ENCODE results near the gene RGMB. TPM values are rescaled to one million over a fixed set of nuclear protein-coding genes. Genes with fewer than 3 reads are reported as not detected.

The RGMB gene
- total and polyA plus RNA-seq, 2 donors (not counting 3 experiments of a cell fraction or from before 2014, with no cell fraction given), result 15.0 to 31.3 TPM

DNA sequence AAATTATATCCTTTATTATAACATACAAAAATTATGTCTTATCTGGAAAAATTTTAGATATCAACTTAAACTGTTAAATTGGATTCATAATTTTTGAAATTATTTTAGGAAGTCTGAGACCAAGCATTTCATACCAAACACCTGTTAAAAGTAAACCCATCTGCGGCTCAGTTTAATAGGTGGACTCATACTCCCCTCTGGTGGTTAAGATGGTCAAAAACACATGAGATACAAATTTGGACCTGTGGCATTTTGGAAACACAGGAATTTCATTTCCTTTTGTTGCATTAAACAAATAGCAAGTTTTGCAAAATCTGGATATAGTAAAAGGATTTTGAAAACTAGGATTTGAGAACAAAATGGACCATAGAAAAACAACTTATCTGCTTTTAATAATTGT is 53.7 kb downstream of the RGMB start:
- Histone ChIP-seq H2AFZ (ENCODE audit: low read depth, low read length) (no peak overlapping the region), H3K4me2 (ENCODE audit: insufficient read depth, low read length) (no peak overlapping the region), H3K4me1 (ENCODE audit: control insufficient read depth, extremely low read depth, insufficient read depth, low read length) (no peaks in the 10 kb centered on the region), H4K20me1 (replicated peaks; ENCODE audit: control insufficient read depth, extremely low read depth, insufficient read depth, low read length) (no peaks in the 10 kb centered on the region), H3K27ac (ENCODE audit: insufficient read depth, low read depth, low read length) (no peak overlapping the region), H3K9me1 (replicated peaks; ENCODE audit: control insufficient read depth, extremely low read depth, insufficient read depth, low read length) (no peaks in the 10 kb centered on the region), H3K4me3 (replicated peaks in 1 of 3; ENCODE audit: insufficient read depth in 1 of 3, low read depth in 1 of 3, low read length in 3 of 3) (no peak overlapping the region), H3K9ac (replicated peaks; ENCODE audit: extremely low read depth, insufficient read depth, low read length) (no peak overlapping the region), H3K9me3 (replicated peaks; ENCODE audit: control insufficient read depth, insufficient read depth, low read length) (no peaks in the 10 kb centered on the region), H3K79me2 (ENCODE audit: control insufficient read depth, insufficient read depth, low read length) (no peaks in the 10 kb centered on the region), H3K36me3 (ENCODE audit: control insufficient read depth in 2 of 2, extremely low read depth in 1 of 2, insufficient read depth in 2 of 2, low read length in 2 of 2) (no peaks in the 10 kb centered on the region), H3K27me3 (ENCODE audit: control insufficient read depth in 2 of 2, insufficient read depth in 2 of 2, low read length in 2 of 2) (no peaks in the 10 kb centered on the region)
- dilution Hi-C loops (cut with MboI; ENCODE audit: extremely low pct_ligation_motif_present, low sequenced_read_pairs) (no loop called here), intact Hi-C loops (cut with micrococcal nuclease) (loop anchor here (1.0 to 2.0 kb wide), 4 partner anchors 58 to 1644 kb away; partner anchors contain the start of gene RIOK2)
- peak; percentile 49 for DNase-seq (ENCODE audit: low read depth, low spot score)
- FAIRE-seq, result no peak
- ChIA-PET CTCF (interaction anchor here (1.4 to 4.4 kb wide), 2 partner anchors 9 to 1596 kb away, joined by 5 to 22 read pairs; no protein-coding TSS in a partner anchor), POLR2A (no interaction called here)
- no TSS peak for BruUV-seq (replicated peaks)
- TF ChIP-seq, protein P1, sequence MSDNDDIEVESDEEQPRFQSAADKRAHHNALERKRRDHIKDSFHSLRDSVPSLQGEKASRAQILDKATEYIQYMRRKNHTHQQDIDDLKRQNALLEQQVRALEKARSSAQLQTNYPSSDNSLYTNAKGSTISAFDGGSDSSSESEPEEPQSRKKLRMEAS (IDR thresholded peaks at IDR 0.05; ENCODE audit: insufficient read depth, insufficient read length), result no peak
- no peak for TF ChIP-seq JUN (IDR thresholded peaks at IDR 0.05; ENCODE audit: borderline replicate concordance, insufficient read depth, insufficient read length, low read depth)
- no peak for TF ChIP-seq POLR2A (IDR thresholded peaks at IDR 0.05; ENCODE audit: low read depth, low read length)
- TF ChIP-seq EZH2 (IDR thresholded peaks at IDR 0.05; ENCODE audit: borderline replicate concordance, low read depth, low read length, severe bottlenecking), result no peak
- no peak for TF ChIP-seq MYC (IDR thresholded peaks at IDR 0.05; ENCODE audit: low read depth, low read length)
- TF ChIP-seq, protein P2, sequence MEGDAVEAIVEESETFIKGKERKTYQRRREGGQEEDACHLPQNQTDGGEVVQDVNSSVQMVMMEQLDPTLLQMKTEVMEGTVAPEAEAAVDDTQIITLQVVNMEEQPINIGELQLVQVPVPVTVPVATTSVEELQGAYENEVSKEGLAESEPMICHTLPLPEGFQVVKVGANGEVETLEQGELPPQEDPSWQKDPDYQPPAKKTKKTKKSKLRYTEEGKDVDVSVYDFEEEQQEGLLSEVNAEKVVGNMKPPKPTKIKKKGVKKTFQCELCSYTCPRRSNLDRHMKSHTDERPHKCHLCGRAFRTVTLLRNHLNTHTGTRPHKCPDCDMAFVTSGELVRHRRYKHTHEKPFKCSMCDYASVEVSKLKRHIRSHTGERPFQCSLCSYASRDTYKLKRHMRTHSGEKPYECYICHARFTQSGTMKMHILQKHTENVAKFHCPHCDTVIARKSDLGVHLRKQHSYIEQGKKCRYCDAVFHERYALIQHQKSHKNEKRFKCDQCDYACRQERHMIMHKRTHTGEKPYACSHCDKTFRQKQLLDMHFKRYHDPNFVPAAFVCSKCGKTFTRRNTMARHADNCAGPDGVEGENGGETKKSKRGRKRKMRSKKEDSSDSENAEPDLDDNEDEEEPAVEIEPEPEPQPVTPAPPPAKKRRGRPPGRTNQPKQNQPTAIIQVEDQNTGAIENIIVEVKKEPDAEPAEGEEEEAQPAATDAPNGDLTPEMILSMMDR (IDR thresholded peaks at IDR 0.05; ENCODE audit: extremely low read depth in 1 of 2, insufficient read depth in 1 of 2, low read depth in 1 of 2, low read length in 2 of 2), result peak; percentile 12 to 31
- no peak for TF ChIP-seq GATA2 (IDR thresholded peaks at IDR 0.05; ENCODE audit: insufficient read depth, insufficient read length, low read depth, low read length)

Measured in endothelial cell of umbilical vein (primary cell).